H7 (cell line): ENCODE results near the gene PUSL1. TPM values are rescaled to one million over a fixed set of nuclear protein-coding genes. Genes with fewer than 3 reads are reported as not detected.

Source experiments
- DNase-seq: peaks from one replicate; pipeline ENCODE4 v3.0.0; 2012
- H3K27me3 ChIP-seq: 2 replicates; pipeline ENCODE4 v1.6.0; 2011; ENCODE audit warnings: mild to moderate bottlenecking, low read length; ENCODE audit not compliant: control insufficient read depth, insufficient read depth
- H3K36me3 ChIP-seq: replicated peaks from 2 replicates; pipeline ENCODE4 v1.5.1; 2011; ENCODE audit warnings: low read length; ENCODE audit not compliant: control insufficient read depth, insufficient read depth
- H3K4me3 ChIP-seq: 2 replicates; pipeline ENCODE4 v1.5.1; 2011; ENCODE audit warnings: low read depth, mild to moderate bottlenecking, control low read depth, low read length, moderate library complexity; ENCODE audit not compliant: insufficient read depth
- total RNA-seq: library from RNA; depleted of rRNA; stranded (reverse); fragments of >200 nt; shearing (Covaris generic); gene quantifications from 2 replicates; pipeline ENCODE4 v1.2.3, GENCODE V29; 2014

Gene PUSL1
- total RNA-seq, 1 experiment from 2014 or later = 93.5 TPM

DNA sequence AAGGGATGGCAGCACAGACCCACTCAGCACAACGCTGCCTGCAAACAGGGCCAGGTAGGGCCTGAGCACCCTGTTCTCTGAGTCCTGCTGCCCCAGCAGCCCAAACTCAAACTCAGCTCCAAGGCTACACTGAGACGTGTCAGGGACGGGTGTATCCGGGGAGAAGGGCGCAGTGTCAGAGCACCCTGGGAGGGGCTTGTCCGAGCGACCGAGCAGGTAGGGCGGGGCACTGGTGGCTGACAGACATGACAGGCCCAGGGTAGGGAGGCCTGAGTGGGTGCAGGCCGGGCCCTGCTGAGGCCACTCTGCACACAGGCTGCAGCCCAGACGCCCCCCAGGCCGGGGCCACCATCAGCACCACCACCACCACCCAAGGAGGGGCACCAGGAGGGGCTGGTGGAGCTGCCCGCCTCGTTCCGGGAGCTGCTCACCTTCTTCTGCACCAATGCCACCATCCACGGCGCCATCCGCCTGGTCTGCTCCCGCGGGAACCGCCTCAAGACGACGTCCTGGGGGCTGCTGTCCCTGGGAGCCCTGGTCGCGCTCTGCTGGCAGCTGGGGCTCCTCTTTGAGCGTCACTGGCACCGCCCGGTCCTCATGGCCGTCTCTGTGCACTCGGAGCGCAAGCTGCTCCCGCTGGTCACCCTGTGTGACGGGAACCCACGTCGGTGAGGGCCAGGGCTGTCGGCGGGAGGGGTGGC is 22.6 kb upstream of the PUSL1 start:
- H3K36me3 ChIP-seq = no peaks in the 10 kb centered on the region
- DNase-seq = peak; percentile 74

GRCh38 chr1:1286313-1287261 is 21.8 kb upstream of the PUSL1 start:
- H3K27me3 ChIP-seq = no peaks in the 10 kb centered on the region
- peak; percentile 74 for DNase-seq
- H3K36me3 ChIP-seq = no peaks in the 10 kb centered on the region
- H3K4me3 ChIP-seq = no peak overlapping the region

More for the DNA sequence above, 22.6 kb upstream of the PUSL1 start:
- Histone ChIP-seq H3K4me3 (no peak overlapping the region), H3K27me3 (no peaks in the 10 kb centered on the region)

DNA sequence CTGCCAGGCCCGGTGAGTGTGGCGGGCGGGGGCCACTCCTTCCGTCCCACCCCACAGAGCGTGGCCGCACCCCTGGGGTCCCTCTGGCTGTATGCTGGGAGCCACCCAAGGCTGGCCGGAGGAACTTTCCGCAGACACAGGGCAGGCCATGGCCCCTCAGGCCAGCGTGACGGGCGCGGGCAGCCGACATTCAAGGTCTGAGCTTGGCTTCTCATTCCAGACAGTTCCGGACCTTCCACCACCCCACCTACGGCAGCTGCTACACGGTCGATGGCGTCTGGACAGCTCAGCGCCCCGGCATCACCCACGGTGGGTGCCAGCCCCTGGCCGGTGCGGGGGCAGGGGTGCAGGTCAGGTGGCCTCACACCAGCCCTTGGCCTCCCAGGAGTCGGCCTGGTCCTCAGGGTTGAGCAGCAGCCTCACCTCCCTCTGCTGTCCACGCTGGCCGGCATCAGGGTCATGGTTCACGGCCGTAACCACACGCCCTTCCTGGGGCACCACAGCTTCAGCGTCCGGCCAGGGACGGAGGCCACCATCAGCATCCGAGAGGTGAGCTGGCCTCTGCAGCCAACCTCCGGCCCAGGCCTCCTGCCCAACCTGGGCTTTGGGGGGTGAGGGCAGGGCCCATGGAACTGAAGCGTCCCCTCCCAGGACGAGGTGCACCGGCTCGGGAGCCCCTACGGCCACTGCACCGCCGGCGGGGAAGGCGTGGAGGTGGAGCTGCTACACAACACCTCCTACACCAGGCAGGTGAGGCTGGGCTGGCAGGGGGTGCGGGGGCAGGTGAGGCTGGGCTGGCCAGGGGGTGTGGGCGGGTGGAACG is 20.9 kb upstream of the PUSL1 start:
- no peaks in the 10 kb centered on the region for H3K36me3 ChIP-seq
- peak; percentile 75 for DNase-seq
- no peak overlapping the region for H3K4me3 ChIP-seq
- no peaks in the 10 kb centered on the region for H3K27me3 ChIP-seq

- DNase-seq = peak; percentile 95
- H3K4me3 ChIP-seq = no peak overlapping the region
- no peaks in the 10 kb centered on the region for H3K27me3 ChIP-seq
These were observed 18.1 kb upstream of the PUSL1 start for GRCh38 chr1:1290238-1290731.

GRCh38 chr1:1291023-1291528 is 17.3 kb upstream of the PUSL1 start:
- H3K36me3 ChIP-seq = no peaks in the 10 kb centered on the region
- H3K27me3 ChIP-seq = no peaks in the 10 kb centered on the region
- H3K4me3 ChIP-seq = no peak overlapping the region
- peak; percentile 68 for DNase-seq

More at GRCh38 chr1:1290238-1290731, 18.1 kb upstream of the PUSL1 start:
- H3K36me3 ChIP-seq = no peaks in the 10 kb centered on the region

DNA sequence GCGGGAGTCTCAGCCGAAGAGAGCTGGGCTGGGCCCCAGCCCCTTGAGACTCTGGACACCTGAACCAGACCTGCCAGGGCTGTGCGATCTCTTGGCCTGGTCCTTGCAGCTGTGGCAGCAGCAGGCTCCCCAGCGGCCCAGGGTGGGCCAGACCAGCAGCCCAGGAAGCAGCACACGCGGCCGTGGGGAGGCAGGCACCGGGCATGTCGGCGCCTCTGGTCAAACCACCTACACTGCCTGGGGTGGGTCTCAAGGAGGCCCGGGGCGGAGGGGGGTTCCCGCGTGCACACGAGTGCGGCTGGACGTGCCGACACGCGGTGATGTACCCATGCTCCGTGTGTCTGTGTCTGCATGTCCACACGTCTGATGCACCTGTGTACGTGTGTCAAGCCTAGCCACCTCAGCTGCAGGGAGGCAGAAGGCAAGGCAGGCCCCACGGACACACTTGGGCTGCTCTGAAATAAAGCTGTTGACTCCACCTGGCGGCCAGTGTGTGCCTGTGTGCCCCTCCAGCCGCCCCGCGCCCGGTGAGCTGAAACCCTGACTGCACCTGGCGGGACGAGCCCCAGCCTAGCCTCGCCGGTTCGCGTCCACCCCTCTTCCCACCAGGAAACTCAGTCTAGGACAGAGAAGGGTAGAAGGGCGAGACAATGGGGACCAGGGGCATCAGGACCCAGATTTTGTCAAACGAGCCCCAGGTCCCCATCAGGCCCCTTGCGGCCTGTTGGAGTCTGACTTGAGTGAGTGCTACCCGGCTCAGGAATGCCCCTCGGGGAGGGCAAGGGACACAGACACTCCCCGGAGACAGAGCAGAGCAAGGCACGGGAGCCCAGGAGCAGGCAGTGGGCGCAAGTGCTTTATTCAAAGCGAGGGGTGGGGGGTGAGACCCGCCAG is 16.6 kb upstream of the PUSL1 start:
- peak; percentile 95 for DNase-seq
- no peaks in the 10 kb centered on the region; the same call in 1 of the 2 replicates for H3K36me3 ChIP-seq
- no peaks in the 10 kb centered on the region for H3K27me3 ChIP-seq
- H3K4me3 ChIP-seq = no peak overlapping the region

DNA sequence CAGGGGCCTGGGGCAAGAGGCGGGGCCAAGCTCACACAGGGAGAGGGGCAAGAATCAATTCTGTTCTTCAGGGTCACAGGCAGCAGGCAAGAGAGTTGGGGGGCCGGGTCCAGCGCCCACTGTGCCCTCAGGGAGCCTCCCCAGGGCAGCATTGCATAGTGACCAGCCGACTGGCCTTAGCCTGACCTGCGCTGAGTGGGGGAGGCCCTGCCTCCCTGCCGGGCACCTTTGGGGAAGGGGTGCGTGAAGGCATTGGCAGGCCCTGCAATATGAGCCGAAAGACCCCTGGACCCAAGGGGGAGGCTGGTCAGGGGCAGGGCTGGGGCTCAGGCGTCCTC is 16.0 kb upstream of the PUSL1 start:
- DNase-seq = no peak
- H3K4me3 ChIP-seq = no peak overlapping the region
- H3K27me3 ChIP-seq = no peaks in the 10 kb centered on the region
- no peaks in the 10 kb centered on the region; the same call in 1 of the 2 replicates for H3K36me3 ChIP-seq

DNA sequence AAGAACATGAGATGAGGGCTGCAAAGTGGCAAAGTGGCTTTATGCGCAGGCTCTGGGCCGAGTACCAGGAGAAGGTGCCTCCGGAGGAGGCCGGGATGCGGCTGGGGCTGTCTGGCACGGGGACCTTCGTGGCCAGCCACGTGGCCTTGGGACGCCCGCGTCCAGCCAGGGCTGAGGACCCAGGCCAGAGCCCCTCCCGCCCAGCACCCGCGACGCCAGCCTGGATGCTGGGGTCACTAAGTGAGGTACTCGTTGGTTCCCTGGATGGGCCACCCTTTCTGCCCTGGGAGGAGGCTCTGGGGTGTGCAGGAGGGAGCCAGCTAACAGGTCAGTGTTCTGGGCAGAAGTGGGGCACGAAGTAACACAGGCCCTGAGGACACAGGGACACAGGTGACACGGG is 15.5 kb upstream of the PUSL1 start:
- Histone ChIP-seq H3K27me3 (no peaks in the 10 kb centered on the region), H3K36me3 (no peaks in the 10 kb centered on the region; the same call in 1 of the 2 replicates), H3K4me3 (no peak overlapping the region)
- DNase-seq = no peak

DNA sequence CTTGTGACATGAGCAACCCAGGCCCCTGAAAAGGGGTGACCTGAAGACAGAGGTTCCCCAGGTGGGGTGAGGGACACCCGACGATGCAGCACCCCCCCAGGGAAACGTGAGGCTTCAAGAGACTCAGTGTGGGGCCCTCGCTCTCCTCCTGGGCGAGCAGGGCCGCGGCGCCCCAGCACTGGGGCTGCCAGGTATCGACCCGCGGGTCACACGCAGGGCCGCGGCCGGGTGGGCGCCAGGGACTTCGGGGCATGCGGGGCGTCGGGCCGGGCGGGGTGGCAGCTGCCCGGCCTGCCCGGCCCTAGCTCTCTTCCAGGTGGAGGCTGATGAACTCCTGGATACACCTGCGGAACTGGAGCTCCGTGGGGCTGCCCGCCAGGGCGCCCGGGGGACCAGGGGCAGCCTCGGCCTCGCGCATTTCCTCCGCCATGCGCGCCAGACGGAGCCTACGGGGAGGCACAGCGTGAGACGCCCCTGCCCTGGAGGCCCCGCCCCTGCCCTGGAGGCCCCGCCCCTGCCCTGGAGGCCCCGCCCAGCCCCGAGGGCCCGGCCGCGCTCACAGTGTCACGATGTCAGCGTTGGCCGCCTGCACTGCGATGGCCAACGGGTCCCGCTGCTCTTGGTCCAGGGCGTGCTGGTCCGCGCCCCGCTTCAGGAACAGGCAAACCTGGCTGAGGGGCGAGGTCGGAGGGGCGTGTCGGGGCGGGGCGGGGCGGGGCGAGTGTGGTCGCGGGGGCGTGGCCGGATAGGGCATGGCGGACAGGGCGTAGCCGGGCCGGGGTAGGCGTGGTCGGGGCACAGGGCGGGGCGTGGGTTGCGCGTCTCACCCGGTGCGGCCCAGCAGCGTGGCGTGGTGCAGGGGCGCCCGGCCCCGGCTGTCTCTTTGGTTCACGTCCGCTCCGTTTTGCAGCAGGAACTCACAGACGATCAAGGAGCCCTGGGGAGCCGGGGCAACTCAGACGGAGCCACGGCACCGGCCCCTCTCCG is 14.8 kb upstream of the PUSL1 start:
- peak overlapping the region; percentile 37 for H3K4me3 ChIP-seq
- H3K36me3 ChIP-seq = no peaks in the 10 kb centered on the region; the same call in 1 of the 2 replicates
- H3K27me3 ChIP-seq = no peaks in the 10 kb centered on the region
- peak; percentile 98 for DNase-seq

DNA sequence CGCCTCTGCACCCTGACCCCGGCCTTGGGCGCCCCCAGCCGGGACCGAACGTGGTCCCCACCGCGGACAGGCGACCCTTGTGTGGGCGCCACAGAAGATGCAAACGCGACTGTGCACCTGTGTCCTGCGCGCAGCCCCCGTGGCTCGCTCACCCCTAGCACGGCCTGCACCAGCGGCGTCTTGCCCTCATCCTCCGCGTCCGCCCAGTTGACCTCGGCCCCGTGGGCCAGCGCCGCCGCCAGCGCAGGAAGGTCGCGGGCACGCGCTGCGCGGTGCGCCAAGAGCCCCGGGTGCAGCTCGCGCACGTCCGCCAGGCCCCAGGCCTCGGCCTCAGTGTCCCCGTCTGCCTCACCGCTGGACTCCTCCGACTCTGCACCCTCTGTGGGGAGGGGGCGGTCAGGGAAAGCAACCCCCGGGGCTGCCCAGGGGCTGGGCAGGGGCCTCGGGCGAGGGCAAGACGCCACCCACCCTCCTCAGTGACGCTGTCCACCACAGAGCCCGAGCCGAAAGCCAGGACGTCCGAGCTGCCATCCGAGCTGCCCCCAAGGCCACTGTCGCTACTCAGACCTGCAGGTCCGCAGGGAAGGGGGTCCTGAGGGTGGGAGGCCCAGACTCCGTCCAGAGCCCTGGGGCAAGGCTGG is 14.0 kb upstream of the PUSL1 start:
- H3K4me3 ChIP-seq = peak overlapping the region; percentile 37
- no peaks in the 10 kb centered on the region for H3K27me3 ChIP-seq
- H3K36me3 ChIP-seq = no peaks in the 10 kb centered on the region; the same call in 1 of the 2 replicates
- no peak for DNase-seq

GRCh38 chr1:1295154-1295923 is 13.1 kb upstream of the PUSL1 start:
- Histone ChIP-seq H3K36me3 (no peaks in the 10 kb centered on the region; the same call in 1 of the 2 replicates), H3K27me3 (no peaks in the 10 kb centered on the region), H3K4me3 (no peak overlapping the region)
- DNase-seq = no peak
